H9 (cell line): ENCODE data around the gene SYT17. TPM values are rescaled to one million over a fixed set of nuclear protein-coding genes. Genes with fewer than 3 reads are reported as not detected.

Source experiments
- DNase-seq: peaks from one replicate; pipeline ENCODE4 v3.0.0-alpha.2; 2017
- H2AFZ ChIP-seq: one replicate; pipeline ENCODE4 v1.6.1; 2013; ENCODE audit warnings: mild to moderate bottlenecking, low read length, control low read depth, moderate library complexity
- H2AK5ac ChIP-seq: 2 replicates; pipeline ENCODE4 v1.6.1; 2013; ENCODE audit warnings: low read length, control low read depth, mixed read lengths; ENCODE audit not compliant: insufficient read length
- H2BK120ac ChIP-seq: one replicate; pipeline ENCODE4 v1.6.1; 2013; ENCODE audit warnings: low read depth, mild to moderate bottlenecking, low read length, control low read depth, inconsistent platforms; ENCODE audit not compliant: poor library complexity, severe bottlenecking
- H2BK12ac ChIP-seq: 2 replicates; pipeline ENCODE4 v1.6.1; 2013; ENCODE audit warnings: low read length, control low read depth, mixed read lengths, low read depth; ENCODE audit not compliant: insufficient read length
- H2BK15ac ChIP-seq: 2 replicates; pipeline ENCODE4 v1.6.1; 2013; ENCODE audit warnings: low read depth, low read length, control low read depth
- H2BK20ac ChIP-seq: one replicate; pipeline ENCODE4 v1.6.1; 2013; ENCODE audit warnings: low read depth, mild to moderate bottlenecking, low read length, control low read depth, inconsistent platforms; ENCODE audit not compliant: poor library complexity, severe bottlenecking
- H2BK5ac ChIP-seq: 2 replicates; pipeline ENCODE4 v1.6.1; 2013; ENCODE audit warnings: low read length, control low read depth, mixed read lengths; ENCODE audit not compliant: insufficient read length
- H3K14ac ChIP-seq: 2 replicates; pipeline ENCODE4 v1.6.1; 2013; ENCODE audit warnings: low read length, control low read depth; ENCODE audit not compliant: insufficient read depth
- H3K18ac ChIP-seq: 2 replicates; pipeline ENCODE4 v1.6.1; 2013; ENCODE audit warnings: low read depth, mild to moderate bottlenecking, mixed read lengths, low read length, control low read depth; ENCODE audit not compliant: insufficient read length
- H3K23ac ChIP-seq: 2 replicates; pipeline ENCODE4 v1.6.1; 2013; ENCODE audit warnings: low read length, control low read depth, mixed read lengths, low read depth; ENCODE audit not compliant: insufficient read length
- H3K23me2 ChIP-seq: 2 replicates; pipeline ENCODE4 v1.6.1; 2013; ENCODE audit warnings: low read depth, mild to moderate bottlenecking, mixed read lengths, low read length, control low read depth; ENCODE audit not compliant: insufficient read length, poor library complexity, severe bottlenecking
- H3K27ac ChIP-seq: 2 replicates; pipeline ENCODE4 v1.5.1; 2013; ENCODE audit warnings: low read length, control low read depth, mixed read lengths, low read depth; ENCODE audit not compliant: insufficient read length
- H3K27me3 ChIP-seq: 2 replicates; pipeline ENCODE4 v1.6.1; 2013; ENCODE audit warnings: low read length, control low read depth, inconsistent platforms; ENCODE audit not compliant: insufficient read depth
- H3K4ac ChIP-seq: 2 replicates; pipeline ENCODE4 v1.6.1; 2013; ENCODE audit warnings: low read depth, mild to moderate bottlenecking, control low read depth, inconsistent platforms, low read length, moderate library complexity
- H3K4me1 ChIP-seq: 2 replicates; pipeline ENCODE4 v1.6.1; 2013; ENCODE audit warnings: low read length, control low read depth, inconsistent platforms; ENCODE audit not compliant: insufficient read depth
- H3K4me2 ChIP-seq: 2 replicates; pipeline ENCODE4 v1.6.1; 2013; ENCODE audit warnings: low read length, control low read depth, mixed read lengths; ENCODE audit not compliant: insufficient read length, insufficient read depth
- H3K56ac ChIP-seq: 2 replicates; pipeline ENCODE4 v1.6.1; 2013; ENCODE audit warnings: low read depth, mild to moderate bottlenecking, mixed read lengths, low read length, control low read depth; ENCODE audit not compliant: insufficient read length
- H3K79me1 ChIP-seq: 2 replicates; pipeline ENCODE4 v1.6.1; 2013; ENCODE audit warnings: low read depth, mild to moderate bottlenecking, moderate library complexity, low read length, control low read depth, inconsistent platforms; ENCODE audit not compliant: insufficient read depth, poor library complexity, severe bottlenecking
- H3K79me2 ChIP-seq: 2 replicates; pipeline ENCODE4 v1.6.1; 2013; ENCODE audit warnings: low read length, control low read depth, inconsistent platforms; ENCODE audit not compliant: insufficient read depth
- H3K9ac ChIP-seq: 2 replicates; pipeline ENCODE4 v1.6.1; 2013; ENCODE audit warnings: low read length, control low read depth, mixed read lengths; ENCODE audit not compliant: insufficient read length; ENCODE audit errors: extremely low read depth
- H3K9me3 ChIP-seq: one replicate; pipeline ENCODE4 v1.6.1; 2013; ENCODE audit warnings: low read depth, low read length, inconsistent platforms; ENCODE audit not compliant: control insufficient read depth
- H3T11ph ChIP-seq: one replicate; pipeline ENCODE4 v1.6.1; 2013; ENCODE audit warnings: mild to moderate bottlenecking, low read length, control low read depth, inconsistent platforms
- H4K20me1 ChIP-seq: one replicate; pipeline ENCODE4 v1.6.1; 2013; ENCODE audit not compliant: control insufficient read depth, insufficient read length, insufficient read depth
- H4K5ac ChIP-seq: 2 replicates; pipeline ENCODE4 v1.6.1; 2013; ENCODE audit warnings: low read depth, mild to moderate bottlenecking, mixed read lengths, low read length, control low read depth; ENCODE audit not compliant: insufficient read length
- H4K8ac ChIP-seq: replicated peaks from 2 replicates; pipeline ENCODE4 v1.6.1; 2013; ENCODE audit warnings: low read length, control low read depth, mixed read lengths, low read depth; ENCODE audit not compliant: insufficient read length
- H4K91ac ChIP-seq: 2 replicates; pipeline ENCODE4 v1.6.1; 2013; ENCODE audit warnings: low read depth, mild to moderate bottlenecking, moderate library complexity, mixed read lengths, low read length, control low read depth; ENCODE audit not compliant: insufficient read length
- H3K27ac Mint-ChIP-seq, 3 experiments: 2 replicates in 2 of 3; 3 replicates in 1 of 3; pipeline ENCODE4 v1.8.0; 2020 to 2021; ENCODE audit warnings: mixed read lengths in 3 of 3, mild to moderate bottlenecking in 1 of 3, moderate library complexity in 1 of 3
- H3K27me3 Mint-ChIP-seq: 2 replicates; pipeline ENCODE4 v1.8.0; 2021; ENCODE audit warnings: low read depth, mild to moderate bottlenecking, moderate library complexity, mixed read lengths
- H3K36me3 Mint-ChIP-seq, 3 experiments: 2 replicates in 2 of 3; 3 replicates in 1 of 3; pipeline ENCODE4 v1.8.0; 2020 to 2021; ENCODE audit warnings: low read depth in 3 of 3, mixed read lengths in 3 of 3; ENCODE audit not compliant: insufficient read depth in 1 of 3
- H3K4me1 Mint-ChIP-seq, 2 experiments: 2 replicates each; pipeline ENCODE4 v1.8.0; 2020; ENCODE audit warnings: mixed read lengths in 2 of 2
- H3K4me3 Mint-ChIP-seq, 2 experiments: 2 replicates in 1 of 2; 3 replicates in 1 of 2; pipeline ENCODE4 v1.8.0; 2020 to 2021; ENCODE audit warnings: mild to moderate bottlenecking in 2 of 2, mixed read lengths in 2 of 2, moderate library complexity in 1 of 2
- H3K9me3 Mint-ChIP-seq, 2 experiments: 2 replicates in 1 of 2; 3 replicates in 1 of 2; pipeline ENCODE4 v1.8.0; 2020; ENCODE audit warnings: mild to moderate bottlenecking in 2 of 2, mixed read lengths in 2 of 2, moderate library complexity in 1 of 2
- WGBS: extraction: QIAGEN DNeasy Blood & Tissue Kit; methylation state at CpG from one replicate; pipeline ENCODE4 v1.1.7; 2013; ENCODE audit warnings: missing lambda C conversion rate, low lambda C conversion rate, mixed read lengths; ENCODE audit not compliant: insufficient read length; ENCODE audit errors: extremely low coverage; 5-methylcytosine and 5-hydroxymethylcytosine counted together
- total RNA-seq: library from RNA; stranded (reverse); gene quantifications from 2 replicates; pipeline ENCODE4 v1.2.1, GENCODE V29; 2021
- TF ChIP-seq, protein P1 (sequence below): fragments of 200-600 bp; sonication (generic); conservative IDR thresholded peaks from 3 replicates; pipeline ENCODE4 v1.8.0; 2021; ENCODE audit warnings: antibody characterized with exemption, mild to moderate bottlenecking

Gene SYT17
- total RNA-seq, 1 experiment from 2014 or later, result 3.0 TPM

GRCh38 chr16:19284207-19284606 is 116.2 kb downstream of the SYT17 start:
- H3K27ac Mint-ChIP-seq, result no peak overlapping the region

More at GRCh38 chr16:19284207-19284606, 116.2 kb downstream of the SYT17 start:
- Histone ChIP-seq H2AFZ (no peak overlapping the region), H3K4me2 (no peak overlapping the region), H3T11ph (no peak overlapping the region), H4K20me1 (no peaks in the 10 kb centered on the region), H3K14ac (no peak overlapping the region), H3K23me2 (no peaks in the 10 kb centered on the region), H2BK5ac (no peak overlapping the region), H2BK20ac (no peak overlapping the region), H3K9ac (no peak overlapping the region), H3K79me1 (no peaks in the 10 kb centered on the region), H4K8ac (no peak overlapping the region), H2BK12ac (no peak overlapping the region), H2AK5ac (no peak overlapping the region), H3K9me3 (no peaks in the 10 kb centered on the region), H3K27me3 (no peaks in the 10 kb centered on the region), H2BK120ac (no peak overlapping the region), H4K5ac (no peak overlapping the region), H3K79me2 (no peaks in the 10 kb centered on the region), H3K18ac (no peak overlapping the region), H4K91ac (no peak overlapping the region), H3K4me1 (peaks cover 11% of the 10 kb centered on the region; the same call in 1 of the 2 replicates), H3K27ac (no peak overlapping the region), H3K56ac (no peak overlapping the region), H3K4ac (no peak overlapping the region), H2BK15ac (no peak overlapping the region), H3K23ac (no peak overlapping the region)
- Mint-ChIP-seq H3K36me3 (peaks cover 0 to 3% (median 0%) of the 10 kb centered on the region in 3 experiments; a peak in 2 of 7 replicates), H3K4me3 (no peak overlapping the region), H3K9me3 (peaks cover 3 to 5% of the 10 kb centered on the region in 2 experiments; a peak in 2 of 5 replicates), H3K4me1 (peaks cover 43% of the 10 kb centered on the region in 2 experiments), H3K27me3 (no peaks in the 10 kb centered on the region)
- TF ChIP-seq, protein P1, sequence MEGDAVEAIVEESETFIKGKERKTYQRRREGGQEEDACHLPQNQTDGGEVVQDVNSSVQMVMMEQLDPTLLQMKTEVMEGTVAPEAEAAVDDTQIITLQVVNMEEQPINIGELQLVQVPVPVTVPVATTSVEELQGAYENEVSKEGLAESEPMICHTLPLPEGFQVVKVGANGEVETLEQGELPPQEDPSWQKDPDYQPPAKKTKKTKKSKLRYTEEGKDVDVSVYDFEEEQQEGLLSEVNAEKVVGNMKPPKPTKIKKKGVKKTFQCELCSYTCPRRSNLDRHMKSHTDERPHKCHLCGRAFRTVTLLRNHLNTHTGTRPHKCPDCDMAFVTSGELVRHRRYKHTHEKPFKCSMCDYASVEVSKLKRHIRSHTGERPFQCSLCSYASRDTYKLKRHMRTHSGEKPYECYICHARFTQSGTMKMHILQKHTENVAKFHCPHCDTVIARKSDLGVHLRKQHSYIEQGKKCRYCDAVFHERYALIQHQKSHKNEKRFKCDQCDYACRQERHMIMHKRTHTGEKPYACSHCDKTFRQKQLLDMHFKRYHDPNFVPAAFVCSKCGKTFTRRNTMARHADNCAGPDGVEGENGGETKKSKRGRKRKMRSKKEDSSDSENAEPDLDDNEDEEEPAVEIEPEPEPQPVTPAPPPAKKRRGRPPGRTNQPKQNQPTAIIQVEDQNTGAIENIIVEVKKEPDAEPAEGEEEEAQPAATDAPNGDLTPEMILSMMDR, result no peak
- DNase-seq, result no peak
- WGBS, result no CpG with 5 or more reads among the region's 1 CpG
